GM18951 (cell line): ENCODE results near the gene TMED5.

Experiments
- POLR2A ChIP-seq: IDR thresholded peaks from 4 replicates; pipeline ENCODE4 v1.6.1; 2011; ENCODE audit warnings: mild to moderate bottlenecking; ENCODE audit not compliant: insufficient read length, insufficient read depth; ENCODE audit errors: extremely low read depth
- in situ Hi-C: fragments of 300-500 bp; cut with MboI; formaldehyde crosslinking; loops from one replicate; pipeline ENCODE4 v1.12.0; 2022; ENCODE audit warnings: low sequenced_read_pairs, mixed read lengths, inconsistent platforms; ENCODE audit not compliant: unreplicated experiment

The TMED5 gene

GRCh38 chr1:93124556-93125355 is 55.5 kb downstream of the TMED5 start:
- in situ Hi-C loops = no loop called here

GRCh38 chr1:93123201-93123783 is 56.9 kb downstream of the TMED5 start:
- in situ Hi-C loops = no loop called here
- TF ChIP-seq POLR2A = no peak

More at GRCh38 chr1:93124556-93125355, 55.5 kb downstream of the TMED5 start:
- TF ChIP-seq POLR2A = no peak

GRCh38 chr1:93120614-93121013 is 59.6 kb downstream of the TMED5 start:
- TF ChIP-seq POLR2A = no peak
- in situ Hi-C loops = no loop called here

GRCh38 chr1:93114391-93114790 is 65.8 kb downstream of the TMED5 start:
- TF ChIP-seq POLR2A = no peak
- in situ Hi-C loops = no loop called here

- no peak for TF ChIP-seq POLR2A
- in situ Hi-C loops = no loop called here
Observed at GRCh38 chr1:93113127-93113526, 67.1 kb downstream of the TMED5 start.

GRCh38 chr1:93111561-93111960 is 68.7 kb downstream of the TMED5 start:
- no peak for TF ChIP-seq POLR2A
- in situ Hi-C loops = no loop called here

- TF ChIP-seq POLR2A = no peak
- in situ Hi-C loops = no loop called here
Observed at GRCh38 chr1:93111065-93111464, 69.1 kb downstream of the TMED5 start.

GRCh38 chr1:93109578-93109977 is 70.6 kb downstream of the TMED5 start:
- in situ Hi-C loops = no loop called here
- TF ChIP-seq POLR2A = no peak

GRCh38 chr1:93108335-93108734 is 71.9 kb downstream of the TMED5 start:
- TF ChIP-seq POLR2A = no peak
- in situ Hi-C loops = no loop called here

GRCh38 chr1:93107395-93107794 is 72.8 kb downstream of the TMED5 start:
- no peak for TF ChIP-seq POLR2A
- in situ Hi-C loops = no loop called here

GRCh38 chr1:93106226-93106625 is 74.0 kb downstream of the TMED5 start:
- in situ Hi-C loops = no loop called here

GRCh38 chr1:93102142-93102541 is 78.1 kb downstream of the TMED5 start:
- in situ Hi-C loops = no loop called here

More at GRCh38 chr1:93106226-93106625, 74.0 kb downstream of the TMED5 start:
- no peak for TF ChIP-seq POLR2A

More at GRCh38 chr1:93102142-93102541, 78.1 kb downstream of the TMED5 start:
- TF ChIP-seq POLR2A = no peak
